Large intestine (tissue), 12 donors: Measurements from ENCODE around the gene RNF14. TPM values are rescaled to one million over a fixed set of nuclear protein-coding genes. Genes with fewer than 3 reads are reported as not detected.
"Not testable (repeated sequence)": the region's sequence is repeated elsewhere in the genome, so short reads cannot be mapped to it uniquely, and the experiment has no call there.

Experiments
- DNase-seq, 2 donors: peaks; one replicate each; pipeline versions ENCODE4 v3.0.0 to v3.0.0-alpha.2; 2013
- H3K27ac ChIP-seq: one replicate; pipeline ENCODE4 v1.5.1; 2013; ENCODE audit warnings: low read length
- H3K27me3 ChIP-seq: 2 replicates; pipeline ENCODE4 v1.6.1; 2013; ENCODE audit warnings: low read length; ENCODE audit not compliant: control insufficient read depth, insufficient read depth
- H3K36me3 ChIP-seq: 2 replicates; pipeline ENCODE4 v1.6.1; 2013; ENCODE audit warnings: low read length; ENCODE audit not compliant: control insufficient read depth, insufficient read depth
- H3K4me1 ChIP-seq: one replicate; pipeline ENCODE4 v1.6.1; 2013; ENCODE audit warnings: low read length; ENCODE audit not compliant: control insufficient read depth, insufficient read depth
- H3K4me3 ChIP-seq: one replicate; pipeline ENCODE4 v1.5.1; 2013; ENCODE audit warnings: low read length
- H3K9me3 ChIP-seq: one replicate; pipeline ENCODE4 v1.6.1; 2013; ENCODE audit warnings: mild to moderate bottlenecking, low read depth, low read length, moderate library complexity; ENCODE audit not compliant: control insufficient read depth
- WGBS: methylation state at CpG from one replicate; pipeline ENCODE4 v1.1.5; 2013; ENCODE audit warnings: low lambda C conversion rate; ENCODE audit not compliant: insufficient coverage; 5-methylcytosine and 5-hydroxymethylcytosine counted together
- long read RNA-seq, 11 donors: transcript quantifications; one replicate each; lab custom pipeline, GENCODE V29; 2026
- polyA plus RNA-seq: library from polyadenylated mRNA; unstranded; fragments of 120-200 nt; gene quantifications from one replicate; pipeline ENCODE4 v1.2.1, GENCODE V29; 2013

RNF14 gene
- polyA plus RNA-seq, result 55.4 TPM
- long read RNA-seq, donor 1, full-length matches to known transcripts, result 5 of 5 reads
- long read RNA-seq, donor 1, partial matches to known transcripts, result 0 of 5 reads
- long read RNA-seq, donor 1, other reads (novel, unspliced or antisense), result 0 of 5 reads
- long read RNA-seq, donor 2, full-length matches to known transcripts, result 2 of 22 reads
- long read RNA-seq, donor 2, partial matches to known transcripts, result 20 of 22 reads
- long read RNA-seq, donor 2, other reads (novel, unspliced or antisense), result 0 of 22 reads
- long read RNA-seq, donor 3, full-length matches to known transcripts, result 3 of 23 reads
- long read RNA-seq, donor 3, partial matches to known transcripts, result 20 of 23 reads
- long read RNA-seq, donor 3, other reads (novel, unspliced or antisense), result 0 of 23 reads
- long read RNA-seq, donor 4, result 0 reads
- long read RNA-seq, donor 5, full-length matches to known transcripts, result 2 of 2 reads
- long read RNA-seq, donor 5, partial matches to known transcripts, result 0 of 2 reads
- long read RNA-seq, donor 5, other reads (novel, unspliced or antisense), result 0 of 2 reads
- long read RNA-seq, donor 6, full-length matches to known transcripts, result 8 of 141 reads
- long read RNA-seq, donor 6, partial matches to known transcripts, result 126 of 141 reads
- long read RNA-seq, donor 6, other reads (novel, unspliced or antisense), result 7 of 141 reads
- long read RNA-seq, donor 7, full-length matches to known transcripts, result 2 of 2 reads
- long read RNA-seq, donor 7, partial matches to known transcripts, result 0 of 2 reads
- long read RNA-seq, donor 7, other reads (novel, unspliced or antisense), result 0 of 2 reads
- long read RNA-seq, donor 8, partial matches to known transcripts, result 0 of 2 reads
- long read RNA-seq, donor 8, other reads (novel, unspliced or antisense), result 0 of 2 reads
- long read RNA-seq, donor 9, full-length matches to known transcripts, result 8 of 8 reads
- long read RNA-seq, donor 9, partial matches to known transcripts, result 0 of 8 reads
- long read RNA-seq, donor 9, other reads (novel, unspliced or antisense), result 0 of 8 reads
- long read RNA-seq, donor 10, full-length matches to known transcripts, result 8 of 20 reads
- long read RNA-seq, donor 10, partial matches to known transcripts, result 7 of 20 reads
- long read RNA-seq, donor 10, other reads (novel, unspliced or antisense), result 5 of 20 reads
- long read RNA-seq, donor 11, full-length matches to known transcripts, result 2 of 2 reads
- long read RNA-seq, donor 11, partial matches to known transcripts, result 0 of 2 reads
- long read RNA-seq, donor 11, other reads (novel, unspliced or antisense), result 0 of 2 reads

- peak; percentile 95 to 97 for DNase-seq
- H3K36me3 ChIP-seq, result peaks cover 3% of the 10 kb centered on the region
- H3K4me1 ChIP-seq, result peaks cover 8% of the 10 kb centered on the region
- no peaks in the 10 kb centered on the region for H3K9me3 ChIP-seq
- peak within 1 kb of the TSS; percentile 61 for H3K4me3 ChIP-seq
- peak within 1 kb of the TSS; percentile 85 for H3K27ac ChIP-seq
- WGBS, result no CpG with 5 or more reads among the region's 63 CpGs
- no peaks in the 10 kb centered on the region for H3K27me3 ChIP-seq
Measured at GRCh38 chr5:141968914-141969608, at the start of gene RNF14. RNF14 (plus strand) TSS chr5:141969105; CDS start chr5:141973589, 4,484 bp downstream.

DNA sequence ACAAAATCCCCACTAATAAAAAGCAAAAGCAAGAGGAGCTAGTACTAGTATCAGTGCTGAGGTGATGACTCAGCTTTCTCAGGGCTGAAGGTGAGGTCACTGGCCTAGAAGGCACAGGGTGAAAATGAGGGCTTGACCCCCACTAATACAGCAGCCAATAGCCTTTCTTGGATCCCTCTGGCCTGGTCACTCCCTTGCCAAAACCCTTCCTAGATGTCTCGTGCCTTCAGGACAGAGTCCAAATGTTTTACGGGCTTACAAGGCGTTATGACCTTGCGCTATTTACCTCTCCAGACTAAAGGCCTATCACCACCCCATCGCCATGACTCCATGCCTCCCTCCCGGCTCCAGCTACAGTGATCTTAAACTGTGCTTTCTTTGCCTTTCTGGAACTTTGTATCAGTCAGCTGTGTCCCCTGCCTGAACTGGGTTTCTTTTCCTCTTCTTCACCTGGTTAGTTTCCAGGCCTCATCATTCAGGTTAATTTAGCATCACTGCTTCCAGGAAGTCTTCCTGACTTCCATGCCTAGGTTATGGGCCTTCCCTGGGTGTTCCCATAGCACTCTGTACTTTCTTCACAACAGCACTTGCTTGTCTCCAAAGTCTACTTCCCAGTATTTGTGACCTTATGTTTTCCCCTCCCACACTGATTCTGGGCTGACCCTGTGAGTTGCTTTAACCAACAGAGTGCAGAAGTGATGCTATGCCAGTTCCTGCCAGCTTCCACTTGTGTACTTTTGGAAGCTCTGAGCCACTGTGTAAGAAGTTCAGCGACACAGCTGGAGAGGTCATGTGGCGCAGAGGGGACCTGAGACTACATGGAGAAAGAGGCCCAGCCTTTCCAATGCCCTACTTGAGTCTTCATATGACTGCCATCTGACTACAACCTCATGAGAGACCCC is 49.4 kb upstream of the RNF14 start:
- H3K9me3 ChIP-seq, result no peaks in the 10 kb centered on the region
- no peak overlapping the region for H3K4me3 ChIP-seq
- peaks cover 16% of the 10 kb centered on the region for H3K4me1 ChIP-seq
- 20% methylated on average over 1 of the region's 8 CpGs for WGBS
- H3K27ac ChIP-seq, result peak overlapping the region; percentile 74
- peak; percentile 82 to 91 for DNase-seq
- no peaks in the 10 kb centered on the region for H3K36me3 ChIP-seq
- no peaks in the 10 kb centered on the region for H3K27me3 ChIP-seq

DNA sequence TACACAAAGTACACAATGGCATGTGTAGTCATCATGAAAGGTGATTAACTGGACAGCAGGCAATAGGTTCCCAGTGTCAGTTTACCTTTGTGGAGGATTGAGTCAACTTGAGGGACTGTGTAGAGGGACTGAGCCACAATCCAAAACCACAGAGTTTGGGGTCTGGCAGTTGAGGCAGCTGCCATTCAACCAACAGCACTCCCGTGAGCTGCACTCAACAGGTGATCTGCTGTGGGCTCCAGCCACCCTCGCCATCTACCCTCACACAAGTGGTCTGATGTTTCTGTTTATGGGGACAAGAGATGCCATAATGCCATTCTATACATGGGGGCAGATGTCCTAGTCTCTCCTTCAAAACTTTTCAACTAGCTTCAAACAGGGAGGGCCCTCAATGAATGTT is 48.1 kb upstream of the RNF14 start:
- Histone ChIP-seq H3K4me1 (peaks cover 17% of the 10 kb centered on the region), H3K36me3 (peaks cover 5% of the 10 kb centered on the region), H3K27me3 (no peaks in the 10 kb centered on the region), H3K9me3 (no peaks in the 10 kb centered on the region), H3K4me3 (no peak overlapping the region), H3K27ac (no peak overlapping the region)
- WGBS, result 80% methylated on average over 1 of the region's 2 CpGs
- no peak for DNase-seq

GRCh38 chr5:141922827-141923447 is 46.0 kb upstream of the RNF14 start:
- Histone ChIP-seq H3K36me3 (peaks cover 25% of the 10 kb centered on the region), H3K27ac (peak overlapping the region; percentile 97), H3K4me3 (peak overlapping the region; percentile 77), H3K4me1 (peaks cover 17% of the 10 kb centered on the region)
- not testable (repeated sequence) for H3K9me3 ChIP-seq, DNase-seq, H3K27me3 ChIP-seq
- WGBS, result no CpG with 5 or more reads among the region's 28 CpGs

DNA sequence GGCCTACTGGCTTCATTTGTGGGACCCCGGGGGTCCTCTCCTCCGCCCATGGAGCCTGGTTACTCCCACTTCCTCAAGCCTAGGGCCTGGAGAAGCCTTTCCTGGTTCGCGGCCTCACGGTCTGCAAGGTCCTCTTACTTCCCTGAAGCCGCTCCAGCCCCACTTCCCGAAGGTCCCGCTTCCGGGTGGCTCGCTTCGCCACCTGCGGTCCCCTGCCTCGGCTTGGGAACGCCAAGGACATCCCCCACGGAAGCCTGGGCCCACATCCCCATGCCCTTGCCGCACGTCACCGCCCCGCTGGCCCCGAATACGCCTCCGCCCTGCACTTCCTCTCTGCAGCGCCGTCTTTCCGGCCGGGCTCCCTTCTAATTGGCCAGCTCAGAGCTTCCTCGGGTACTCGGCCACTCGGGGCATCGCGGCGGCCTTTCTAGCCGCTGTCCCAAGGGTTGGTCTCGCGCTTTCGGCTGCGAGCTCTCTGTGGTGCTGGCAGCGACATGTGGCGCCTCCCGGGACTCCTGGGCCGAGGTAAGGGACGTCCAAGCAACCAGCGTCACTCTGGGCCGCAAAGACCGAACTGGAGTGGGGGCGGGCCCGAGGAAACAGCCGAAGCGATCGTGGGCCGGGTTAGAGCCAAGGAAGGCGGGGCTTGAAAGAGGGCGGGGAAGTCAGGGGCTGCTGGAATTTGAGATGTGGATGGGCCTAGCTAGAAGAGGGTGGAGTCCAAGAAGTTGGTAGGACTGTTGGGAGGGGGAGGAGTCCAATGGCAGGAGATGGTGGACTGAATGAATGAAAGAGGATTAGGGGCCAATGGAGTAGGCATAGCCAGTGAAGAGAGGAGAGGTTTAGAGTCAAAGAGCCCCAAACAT is 45.2 kb upstream of the RNF14 start, which contains the start of gene DELE1:
Gene DELE1, plus strand, starts transcription at position 424 of the 866 bp plus-strand sequence. Its CDS starts 71 bp downstream, at position 495.
- Histone ChIP-seq H3K4me1 (peaks cover 17% of the 10 kb centered on the region), H3K27me3 (no peaks in the 10 kb centered on the region), H3K27ac (peak within 1 kb of the TSS; percentile 97), H3K36me3 (peaks cover 32% of the 10 kb centered on the region), H3K4me3 (peak within 1 kb of the TSS; percentile 77), H3K9me3 (no peaks in the 10 kb centered on the region)
- peak; percentile 92 to 98 for DNase-seq
- WGBS, result no CpG with 5 or more reads among the region's 53 CpGs

DNA sequence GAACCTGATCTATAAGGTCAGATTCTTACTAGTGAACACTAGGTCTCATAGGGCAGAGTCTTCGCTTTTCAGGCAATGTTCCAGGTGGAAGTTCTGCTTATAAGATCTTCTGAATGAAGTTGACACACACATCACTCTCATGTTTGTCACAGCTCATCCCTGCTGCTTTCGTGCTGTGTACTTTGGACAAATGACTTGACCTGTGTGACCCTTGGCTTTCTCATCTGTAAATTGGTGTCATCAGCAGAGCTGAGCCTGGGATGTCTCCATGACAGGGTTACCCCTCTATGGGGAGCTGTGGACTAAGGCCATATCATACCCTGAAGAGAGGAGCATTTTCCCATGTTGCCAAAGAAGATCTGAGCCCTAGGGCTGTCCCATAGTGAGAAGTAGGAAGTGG is 42.5 kb upstream of the RNF14 start:
- Histone ChIP-seq H3K36me3 (peaks cover 60% of the 10 kb centered on the region), H3K27ac (no peak overlapping the region), H3K9me3 (no peaks in the 10 kb centered on the region), H3K4me3 (no peak overlapping the region), H3K27me3 (no peaks in the 10 kb centered on the region), H3K4me1 (peaks cover 5% of the 10 kb centered on the region)
- DNase-seq, result no peak
- WGBS, result no CpG with 5 or more reads among the region's 2 CpGs

- no peak for DNase-seq
- Histone ChIP-seq H3K27me3 (no peaks in the 10 kb centered on the region), H3K27ac (no peak overlapping the region), H3K4me1 (peaks cover 5% of the 10 kb centered on the region), H3K9me3 (no peaks in the 10 kb centered on the region), H3K36me3 (peaks cover 73% of the 10 kb centered on the region), H3K4me3 (no peak overlapping the region)
- WGBS, result no CpG with 5 or more reads among the region's 8 CpGs
Measured at GRCh38 chr5:141928051-141928450, 40.9 kb upstream of the RNF14 start.

GRCh38 chr5:141929398-141930058 is 39.4 kb upstream of the RNF14 start:
- H3K27me3 ChIP-seq, result no peaks in the 10 kb centered on the region
- H3K4me3 ChIP-seq, result no peak overlapping the region
- DNase-seq, result no peak
- H3K9me3 ChIP-seq, result no peaks in the 10 kb centered on the region
- H3K4me1 ChIP-seq, result peaks cover under 1% of the 10 kb centered on the region
- no peak overlapping the region for H3K27ac ChIP-seq
- no CpG with 5 or more reads among the region's 19 CpGs for WGBS
- peaks cover 86% of the 10 kb centered on the region for H3K36me3 ChIP-seq
